GM19397 (cell line): Measurements from ENCODE around the gene SMAD7.

ENCODE experiments used
- ATAC-seq: cut with Tn5 transposase; IDR thresholded peaks from one replicate; pipeline ENCODE4 v1.9.1; 2021; ENCODE audit warnings: mild to moderate bottlenecking, moderate library complexity; ENCODE audit not compliant: unreplicated experiment

The SMAD7 gene

GRCh38 chr18:48986851-48987761 lies 36.3 kb upstream of the SMAD7 start:
- no peak for ATAC-seq

GRCh38 chr18:48985161-48985560 lies 34.4 kb upstream of the SMAD7 start:
- ATAC-seq, result no peak

GRCh38 chr18:48983793-48984437 lies 33.1 kb upstream of the SMAD7 start:
- ATAC-seq, result no peak

- no peak for ATAC-seq
These were observed 31.5 kb upstream of the SMAD7 start for GRCh38 chr18:48982266-48982665.

- no peak for ATAC-seq
These were observed 29.5 kb upstream of the SMAD7 start for GRCh38 chr18:48979944-48980890.

GRCh38 chr18:48977914-48978313 lies 27.1 kb upstream of the SMAD7 start:
- no peak for ATAC-seq

DNA sequence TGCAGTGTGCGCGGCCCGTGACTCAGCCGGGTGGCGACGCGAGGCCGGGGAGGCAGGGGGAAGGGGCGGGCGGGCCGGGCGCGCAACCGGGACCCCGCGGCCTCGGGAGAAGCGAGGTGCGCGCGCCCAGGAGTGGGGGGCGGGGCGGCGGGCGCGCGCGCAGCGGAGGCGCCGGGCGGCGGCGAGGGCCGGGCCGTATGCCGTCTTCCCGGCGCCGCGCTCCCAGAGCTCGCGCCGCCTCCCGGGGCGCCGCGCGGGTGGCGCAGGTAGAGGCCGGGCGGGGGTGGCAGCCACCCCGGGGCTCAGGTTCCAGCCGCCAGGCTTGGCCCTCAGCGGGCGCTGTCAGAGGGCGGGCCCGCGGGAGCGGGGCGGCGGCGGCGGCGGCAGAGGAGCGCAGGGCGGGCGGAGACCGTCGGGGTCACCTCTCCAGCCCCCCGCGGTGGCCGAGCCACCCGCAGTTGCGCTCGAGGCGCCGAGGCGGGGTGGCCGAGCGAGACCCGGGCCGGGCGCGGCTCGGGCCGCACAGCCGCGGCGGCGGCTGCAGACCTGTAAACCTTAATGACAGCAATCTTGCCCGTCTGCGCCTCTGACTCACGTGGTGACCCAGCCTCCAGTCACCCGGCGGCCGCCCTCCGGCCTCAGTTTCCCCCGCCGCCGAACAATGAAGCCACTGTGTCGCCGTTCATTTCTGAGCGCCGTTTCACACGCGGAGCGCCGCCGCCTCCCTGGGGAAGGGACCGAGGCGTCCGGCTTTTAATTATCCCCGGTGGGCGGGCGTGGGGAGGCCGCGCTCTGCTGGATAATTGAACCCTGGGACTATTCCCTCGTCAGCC lies 25.3 kb upstream of the SMAD7 start:
- peak; percentile 67 for ATAC-seq

DNA sequence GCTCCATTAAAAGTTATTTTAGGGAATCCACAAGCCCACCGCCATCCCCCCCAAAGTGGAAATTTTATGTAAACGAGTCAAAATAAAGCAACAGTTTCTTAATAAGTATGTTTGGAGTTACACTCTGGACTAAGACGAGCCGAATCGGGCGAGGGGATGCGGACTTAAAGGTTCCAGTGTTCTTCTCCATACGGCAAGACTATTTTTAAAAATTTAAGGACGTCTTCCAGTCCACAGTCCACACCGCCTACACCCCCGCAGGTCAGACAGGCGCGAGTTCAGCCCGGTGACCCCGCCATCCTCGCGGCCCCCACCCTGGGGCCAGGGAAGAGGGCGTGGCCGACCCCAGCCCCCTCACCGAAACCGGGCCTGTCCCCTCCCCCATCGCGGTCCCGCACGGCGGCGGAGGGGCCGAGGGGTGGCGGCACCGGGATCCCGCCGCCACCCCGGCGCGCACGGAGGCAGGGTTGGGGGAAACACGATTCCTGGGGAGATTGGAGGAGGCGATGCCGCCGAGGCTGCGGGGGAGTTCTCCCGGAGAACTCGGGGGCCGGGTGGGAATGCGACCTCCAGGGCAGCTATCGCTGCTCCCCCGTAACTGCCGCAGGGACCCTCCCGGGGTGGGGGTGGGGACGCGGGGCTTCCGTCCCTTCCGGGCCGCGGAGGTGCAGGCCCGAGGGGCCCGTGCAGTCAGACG lies 24.5 kb upstream of the SMAD7 start:
- ATAC-seq, result peak; percentile 1

DNA sequence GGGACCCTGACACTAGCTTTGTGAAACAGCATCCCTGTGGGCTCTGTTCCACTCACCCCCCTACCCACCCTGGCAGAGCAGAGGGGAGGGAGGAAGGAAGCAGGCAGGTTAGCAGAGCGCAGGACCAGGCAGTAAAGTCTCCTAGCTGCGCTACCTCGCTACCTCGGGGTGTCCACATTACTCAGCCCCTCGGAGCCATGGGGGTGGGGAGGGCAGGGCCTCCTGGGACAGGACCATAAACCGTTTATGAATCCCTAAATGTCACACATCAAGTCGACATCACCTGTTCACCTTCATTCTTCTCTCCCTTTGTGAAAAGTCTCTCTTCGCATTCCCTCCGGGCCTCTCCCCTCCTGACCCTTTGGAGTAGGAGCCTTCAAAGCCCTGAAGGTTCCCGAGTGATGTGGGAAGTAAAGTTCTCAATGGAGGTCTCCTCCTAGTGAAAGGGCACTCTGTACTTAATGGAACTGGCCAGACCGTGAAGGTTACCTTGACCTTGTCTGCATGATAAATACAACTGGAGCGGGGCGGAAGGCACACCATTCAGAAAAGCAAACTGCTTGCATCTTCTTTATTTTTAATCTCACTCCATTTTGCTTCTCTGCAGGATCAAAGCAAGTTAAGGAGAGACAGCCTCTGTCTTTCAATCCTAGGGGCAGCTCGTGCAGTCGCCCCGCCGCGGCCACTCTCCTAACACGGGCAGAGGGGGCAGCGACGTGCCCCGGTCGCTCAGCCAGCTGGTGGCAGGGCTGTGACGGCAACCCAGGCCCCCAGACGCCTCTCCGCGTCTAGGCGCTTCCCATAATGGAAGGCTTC lies 23.7 kb upstream of the SMAD7 start:
- ATAC-seq, result no peak

- no peak for ATAC-seq
These were observed 23.0 kb upstream of the SMAD7 start for GRCh38 chr18:48973731-48974130.

GRCh38 chr18:48968412-48969215 lies 17.8 kb upstream of the SMAD7 start:
- no peak for ATAC-seq

- ATAC-seq, result no peak
These were observed 16.8 kb upstream of the SMAD7 start for GRCh38 chr18:48967545-48967944.

DNA sequence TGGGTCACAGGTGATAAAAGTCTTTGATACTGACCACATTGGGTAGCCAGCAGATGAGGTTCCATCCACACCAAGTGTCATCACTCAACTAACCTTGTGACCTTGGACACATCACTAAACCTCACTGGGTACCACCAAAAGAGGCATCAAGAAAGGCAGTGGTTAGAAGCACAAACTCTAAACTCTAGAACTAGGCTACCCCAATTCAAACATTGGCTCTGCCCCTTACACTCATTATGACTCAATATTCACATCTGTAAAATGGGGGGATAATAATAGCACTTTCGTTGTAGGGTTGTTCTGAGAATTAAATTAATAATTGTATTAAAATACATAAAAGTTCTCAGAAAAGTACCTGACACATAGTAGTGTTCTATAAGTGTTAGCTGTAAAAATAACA lies 15.8 kb upstream of the SMAD7 start:
- ATAC-seq, result no peak

GRCh38 chr18:48963586-48964470 lies 13.1 kb upstream of the SMAD7 start:
- ATAC-seq, result no peak

DNA sequence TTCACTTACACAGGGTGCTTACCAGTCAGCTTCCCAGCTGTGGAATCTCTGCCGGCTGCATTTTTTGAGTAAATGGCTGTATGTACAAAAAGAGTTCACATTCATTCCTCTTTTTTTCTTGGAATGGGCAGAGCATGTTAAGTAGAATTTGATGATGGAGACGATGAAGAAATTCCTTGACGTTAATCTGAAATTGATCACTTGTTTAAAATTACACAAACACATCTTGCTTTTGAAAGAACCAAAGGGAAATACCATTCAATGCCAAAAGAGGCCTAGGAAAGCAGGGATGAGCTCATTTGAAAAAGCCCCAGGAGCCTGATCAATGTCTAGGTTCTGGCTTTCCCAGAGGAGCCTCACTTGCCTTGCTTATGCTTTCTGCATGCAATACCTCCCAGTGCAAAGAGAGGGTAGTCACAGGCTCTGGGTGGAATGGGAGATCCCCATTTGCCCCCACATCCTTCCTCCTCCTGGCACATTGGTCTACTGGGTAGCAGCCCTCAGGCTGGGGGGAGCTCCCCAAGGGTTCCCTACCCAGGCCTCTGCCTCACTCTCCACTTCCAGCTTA lies 12.3 kb upstream of the SMAD7 start:
- no peak for ATAC-seq

DNA sequence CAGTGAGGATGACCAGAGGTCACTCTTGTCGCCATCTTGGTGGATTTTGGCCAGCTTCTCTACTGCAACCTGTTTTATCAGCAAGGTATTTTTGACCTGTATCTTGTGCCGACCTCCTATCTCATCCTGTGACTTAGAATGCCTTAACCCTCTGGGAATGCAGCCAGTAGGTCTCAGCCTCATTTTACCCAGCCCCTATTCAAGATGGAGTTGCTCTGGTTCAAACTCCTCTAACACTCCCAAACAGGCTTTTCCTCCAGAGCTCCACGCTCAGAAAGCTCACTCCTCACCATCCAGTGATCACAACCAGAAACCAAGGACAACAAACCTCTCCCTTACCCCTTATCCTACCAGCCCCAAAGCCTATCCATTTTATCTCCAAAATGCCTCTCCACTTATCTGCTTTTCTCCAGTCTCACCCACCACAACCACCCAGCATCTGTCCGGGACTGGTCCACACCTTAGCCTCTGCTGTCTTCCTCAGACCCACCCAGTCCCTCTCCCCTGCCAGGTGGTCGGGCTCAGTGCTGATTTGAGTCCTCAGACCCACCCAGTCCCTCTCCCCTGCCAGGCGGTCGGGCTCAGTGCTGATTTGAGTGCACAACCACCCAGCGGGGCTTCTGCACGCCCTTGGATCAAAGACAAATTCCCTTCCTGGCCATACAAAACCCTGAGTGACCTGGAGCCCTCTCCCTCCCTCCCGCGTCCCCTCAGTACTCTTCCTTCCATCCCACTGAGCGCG lies 11.7 kb upstream of the SMAD7 start:
- no peak for ATAC-seq
